Neural cell (in vitro differentiated cells): ENCODE results near the gene SAG.

ENCODE experiments used
- CTCF ChIP-seq: fragments of 450-650 bp; IDR thresholded peaks from 2 replicates; pipeline ENCODE4 v1.5.1; 2014; ENCODE audit warnings: antibody characterized with exemption, mild to moderate bottlenecking, moderate library complexity; ENCODE audit not compliant: poor library complexity, severe bottlenecking
- EZH2 ChIP-seq: fragments of 200-600, 300-800 bp; shearing (Covaris generic), sonication (generic); IDR thresholded peaks from 2 replicates; pipeline ENCODE4 v1.6.1; 2014; ENCODE audit warnings: antibody characterized with exemption, low read length, borderline replicate concordance, mild to moderate bottlenecking; ENCODE audit not compliant: insufficient read depth, poor library complexity, severe bottlenecking

GRCh38 chr2:233371641-233372040 is 64.0 kb downstream of the SAG start:
- TF ChIP-seq CTCF (no peak), EZH2 (no peak)
